Activated T-helper 9 cell treated with anti-CD3 and anti-CD28 coated beads, Interleukin-2, amount 50 U/mL, for 16 hours (primary cell): ENCODE results near the gene TLNRD1.
"Not testable (repeated sequence)": the region's sequence is repeated elsewhere in the genome, so short reads cannot be mapped to it uniquely, and the experiment has no call there.

Source experiments
- DNase-seq: peaks from one replicate; pipeline ENCODE4 v3.0.0-alpha.2; 2020; ENCODE audit warnings: low read depth

TLNRD1 gene

GRCh38 chr15:81000624-81001151 is at the start of gene TLNRD1:
TLNRD1 (plus strand) TSS chr15:81000923; CDS start chr15:81002272, 1,349 bp downstream.
- DNase-seq = peak; percentile 75

- DNase-seq = no peak
These were observed 48.8 kb upstream of the TLNRD1 start for GRCh38 chr15:80951941-80952340.

- DNase-seq = no peak
These were observed 47.4 kb upstream of the TLNRD1 start for GRCh38 chr15:80953001-80953952.

GRCh38 chr15:80953953-80954778 is 46.6 kb upstream of the TLNRD1 start:
- DNase-seq = no peak

GRCh38 chr15:80955571-80956452 is 44.9 kb upstream of the TLNRD1 start:
- DNase-seq = peak; percentile 34

GRCh38 chr15:80957556-80957955 is 43.2 kb upstream of the TLNRD1 start:
- no peak for DNase-seq

- no peak for DNase-seq
These were observed 42.7 kb upstream of the TLNRD1 start for GRCh38 chr15:80957976-80958375.

- DNase-seq = no peak
These were observed 41.8 kb upstream of the TLNRD1 start for GRCh38 chr15:80958818-80959495.

- not testable (repeated sequence) for DNase-seq
These were observed 35.3 kb upstream of the TLNRD1 start for GRCh38 chr15:80965454-80965853.

- DNase-seq = no peak
These were observed 34.1 kb upstream of the TLNRD1 start for GRCh38 chr15:80966431-80967197.

- DNase-seq = no peak
These were observed 33.3 kb upstream of the TLNRD1 start for GRCh38 chr15:80967451-80967850.

- DNase-seq = no peak
These were observed 32.7 kb upstream of the TLNRD1 start for GRCh38 chr15:80967991-80968510.

- DNase-seq = no peak
These were observed 31.4 kb upstream of the TLNRD1 start for GRCh38 chr15:80969316-80969715.

- peak; percentile 27 for DNase-seq
These were observed 30.6 kb upstream of the TLNRD1 start for GRCh38 chr15:80970018-80970657.

GRCh38 chr15:80970658-80971057 is 30.1 kb upstream of the TLNRD1 start:
- no peak for DNase-seq

- DNase-seq = no peak
These were observed 29.6 kb upstream of the TLNRD1 start for GRCh38 chr15:80971143-80971542.

- no peak for DNase-seq
These were observed 28.4 kb upstream of the TLNRD1 start for GRCh38 chr15:80972276-80972675.

GRCh38 chr15:80974914-80975313 is 25.8 kb upstream of the TLNRD1 start:
- no peak for DNase-seq

- no peak for DNase-seq
These were observed 23.9 kb upstream of the TLNRD1 start for GRCh38 chr15:80976851-80977250.
